ENCODE results near the gene TNFAIP2.

TNFAIP2 gene

DNA sequence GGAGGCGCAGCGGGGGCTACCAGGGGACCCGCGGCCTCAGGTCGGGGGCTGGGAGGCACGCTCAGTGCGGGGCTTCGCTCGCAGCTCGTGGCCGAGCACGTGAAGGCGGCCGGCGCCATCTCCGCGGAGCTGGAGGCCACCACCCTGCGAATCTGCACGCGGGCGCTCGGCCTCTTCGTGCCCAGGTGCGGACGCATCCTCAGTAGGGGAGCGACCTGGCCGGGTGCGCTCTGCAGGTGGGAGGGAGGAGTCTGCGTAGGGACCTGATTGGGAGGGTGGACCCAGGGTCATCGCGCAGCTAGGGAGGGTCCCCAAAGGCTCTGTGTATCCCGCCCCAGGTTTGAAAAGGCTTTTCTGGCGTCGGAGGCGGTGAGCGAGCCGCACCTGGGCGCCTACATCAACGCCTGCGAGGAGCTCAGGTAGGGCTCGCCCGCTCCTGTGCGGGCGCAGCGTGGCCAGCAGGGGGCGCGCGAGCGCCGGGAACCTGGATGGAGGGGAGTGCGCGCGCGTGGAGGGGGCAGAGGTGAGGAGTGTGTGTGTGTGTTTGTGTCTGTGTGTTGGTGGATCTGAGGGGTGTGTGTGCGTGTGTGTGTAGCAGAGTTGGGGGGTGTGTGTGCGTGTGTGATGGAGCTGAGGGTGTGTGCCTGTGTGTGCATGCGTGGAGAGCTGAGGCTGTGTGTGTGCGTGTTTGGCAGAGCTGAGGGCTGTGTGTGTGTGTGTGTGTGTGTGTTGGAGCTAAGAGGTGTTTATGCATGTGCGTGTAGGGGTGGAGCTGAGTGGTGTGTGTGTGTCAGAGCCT lies 18.4 kb upstream of the TNFAIP2 start:
- DNase-seq (ENCODE audit: low read depth), result no peak
- H3K4me3 ChIP-seq (ENCODE audit: low read length), result no peak overlapping the region

DNA sequence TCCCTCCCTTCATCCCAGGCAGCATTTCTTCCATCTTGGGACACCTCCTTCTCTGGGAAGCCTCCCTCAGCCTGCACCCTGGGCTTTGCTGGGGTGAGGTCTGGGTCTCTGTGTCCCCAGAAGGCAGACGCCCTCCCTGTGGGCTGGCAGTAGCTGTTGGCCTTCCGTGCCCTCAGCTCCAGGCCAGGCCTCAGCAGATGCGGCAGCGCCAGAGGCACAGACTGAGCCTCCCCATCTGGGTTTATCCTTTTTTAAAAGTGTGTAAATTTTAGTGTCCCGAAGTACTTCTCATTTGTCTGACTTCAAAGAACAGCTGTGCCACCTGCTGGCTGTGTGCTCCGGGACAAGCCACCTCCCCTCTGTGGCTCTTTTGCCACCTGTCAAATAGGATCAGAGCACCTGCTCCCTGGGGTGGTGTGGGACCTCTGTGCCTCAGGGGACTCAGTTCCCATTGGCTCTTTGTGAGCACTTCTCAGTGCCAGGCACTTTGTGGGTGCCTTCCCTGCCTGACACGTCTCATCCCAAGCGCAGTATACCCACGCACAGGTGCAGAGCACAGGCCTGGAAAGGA lies 17.6 kb upstream of the TNFAIP2 start:
- TF ChIP-seq, protein P1, sequence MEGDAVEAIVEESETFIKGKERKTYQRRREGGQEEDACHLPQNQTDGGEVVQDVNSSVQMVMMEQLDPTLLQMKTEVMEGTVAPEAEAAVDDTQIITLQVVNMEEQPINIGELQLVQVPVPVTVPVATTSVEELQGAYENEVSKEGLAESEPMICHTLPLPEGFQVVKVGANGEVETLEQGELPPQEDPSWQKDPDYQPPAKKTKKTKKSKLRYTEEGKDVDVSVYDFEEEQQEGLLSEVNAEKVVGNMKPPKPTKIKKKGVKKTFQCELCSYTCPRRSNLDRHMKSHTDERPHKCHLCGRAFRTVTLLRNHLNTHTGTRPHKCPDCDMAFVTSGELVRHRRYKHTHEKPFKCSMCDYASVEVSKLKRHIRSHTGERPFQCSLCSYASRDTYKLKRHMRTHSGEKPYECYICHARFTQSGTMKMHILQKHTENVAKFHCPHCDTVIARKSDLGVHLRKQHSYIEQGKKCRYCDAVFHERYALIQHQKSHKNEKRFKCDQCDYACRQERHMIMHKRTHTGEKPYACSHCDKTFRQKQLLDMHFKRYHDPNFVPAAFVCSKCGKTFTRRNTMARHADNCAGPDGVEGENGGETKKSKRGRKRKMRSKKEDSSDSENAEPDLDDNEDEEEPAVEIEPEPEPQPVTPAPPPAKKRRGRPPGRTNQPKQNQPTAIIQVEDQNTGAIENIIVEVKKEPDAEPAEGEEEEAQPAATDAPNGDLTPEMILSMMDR (conservative IDR thresholded peaks at IDR 0.05; ENCODE audit: low read depth, low read length), result peak; percentile 15
- DNase-seq (ENCODE audit: low read depth), result no peak
- H3K4me3 ChIP-seq (ENCODE audit: low read length), result no peak overlapping the region

More for the DNA sequence above, 18.4 kb upstream of the TNFAIP2 start:
- TF ChIP-seq, protein P1 (conservative IDR thresholded peaks at IDR 0.05; ENCODE audit: low read depth, low read length), result peak; percentile 92

DNA sequence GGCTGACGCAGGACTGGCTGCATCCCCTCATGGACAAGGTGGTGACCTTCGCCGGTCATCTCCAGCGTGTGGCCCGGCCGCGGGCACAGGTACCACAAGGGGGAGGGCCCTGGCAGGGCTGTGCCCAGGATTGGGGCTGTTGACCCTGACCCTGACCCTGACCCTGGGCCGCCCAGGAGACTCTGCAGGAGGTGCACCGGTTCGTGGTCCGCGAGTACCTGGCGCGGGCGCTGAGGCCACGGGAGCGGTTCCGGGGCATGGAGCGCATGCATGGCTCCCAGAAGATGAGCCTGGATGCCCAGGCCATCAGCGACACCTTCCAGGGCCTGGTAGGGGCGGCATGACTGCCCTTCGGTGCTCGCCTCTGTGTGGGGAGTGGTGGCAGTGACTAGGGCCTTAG lies 15.8 kb upstream of the TNFAIP2 start:
- TF ChIP-seq, protein P1 (conservative IDR thresholded peaks at IDR 0.05; ENCODE audit: low read depth, low read length), result no peak
- no peak overlapping the region for H3K4me3 ChIP-seq (ENCODE audit: low read length)
- no peak for DNase-seq (ENCODE audit: low read depth)

DNA sequence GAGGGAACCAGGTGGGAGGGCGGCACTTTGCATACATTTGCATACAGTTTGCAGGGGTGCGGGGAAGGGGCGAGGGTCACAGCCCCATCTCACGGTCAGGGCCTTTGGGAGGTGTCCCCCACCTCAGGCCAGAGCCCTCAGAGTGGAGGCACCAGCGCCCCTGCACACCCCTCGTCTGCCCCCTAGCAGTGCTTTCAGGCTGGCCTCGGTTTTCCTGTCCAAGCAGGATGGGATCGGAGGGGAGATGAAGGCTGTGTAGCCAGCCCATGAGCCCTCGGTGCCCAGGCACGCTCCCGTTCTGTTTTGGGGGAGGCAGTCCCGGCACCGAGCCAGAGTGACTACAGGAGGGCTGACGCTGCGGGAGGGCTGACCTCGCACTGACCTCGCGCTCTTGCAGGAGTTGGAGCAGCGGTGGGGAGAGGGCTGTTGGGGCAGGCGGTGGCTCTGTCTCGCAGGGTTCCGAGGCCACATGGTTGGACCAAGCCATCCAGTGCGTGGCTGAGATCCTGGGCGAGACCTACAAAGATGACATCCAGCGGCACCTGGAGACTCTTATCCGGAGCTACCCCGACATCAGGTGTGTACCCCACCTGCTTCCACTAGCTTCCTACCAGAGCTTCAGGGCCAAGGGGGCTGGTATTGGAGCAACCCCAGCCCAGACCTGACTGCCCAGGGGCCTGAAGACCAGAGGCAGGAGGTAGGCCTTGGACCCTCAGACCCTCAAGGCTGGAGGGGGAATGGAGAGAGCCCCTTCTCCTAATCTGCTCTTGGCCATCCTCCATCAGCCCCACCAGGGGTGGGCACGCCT lies 15.1 kb upstream of the TNFAIP2 start:
- TF ChIP-seq, protein P1 (conservative IDR thresholded peaks at IDR 0.05; ENCODE audit: low read depth, low read length), result no peak
- DNase-seq (ENCODE audit: low read depth), result no peak
- H3K4me3 ChIP-seq (ENCODE audit: low read length), result no peak overlapping the region

DNA sequence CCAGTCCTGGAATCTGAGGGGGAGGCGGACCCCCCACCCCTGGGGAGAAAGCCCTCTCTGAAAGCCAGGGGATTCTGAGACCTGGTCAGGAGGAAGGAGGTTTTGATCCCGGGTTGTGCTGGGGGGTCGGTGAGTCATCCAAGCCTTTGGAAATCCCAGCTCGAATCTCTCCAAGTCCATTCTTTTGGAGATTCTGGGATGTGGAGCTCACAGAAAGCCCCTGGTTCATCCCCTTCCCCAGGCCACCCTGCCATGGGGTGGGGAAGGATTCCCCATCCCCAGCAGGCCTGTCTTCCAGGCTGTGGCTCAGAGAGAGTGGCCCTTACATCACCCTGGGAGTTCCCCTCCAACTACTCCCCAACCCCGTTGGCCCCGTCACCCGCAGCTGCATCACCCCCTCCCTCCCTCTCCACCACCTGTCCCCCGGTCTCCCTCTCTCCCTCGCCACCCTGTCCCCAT lies 14.5 kb upstream of the TNFAIP2 start:
- TF ChIP-seq, protein P1 (conservative IDR thresholded peaks at IDR 0.05; ENCODE audit: low read depth, low read length), result no peak
- DNase-seq (ENCODE audit: low read depth), result no peak
- no peak overlapping the region for H3K4me3 ChIP-seq (ENCODE audit: low read length)

DNA sequence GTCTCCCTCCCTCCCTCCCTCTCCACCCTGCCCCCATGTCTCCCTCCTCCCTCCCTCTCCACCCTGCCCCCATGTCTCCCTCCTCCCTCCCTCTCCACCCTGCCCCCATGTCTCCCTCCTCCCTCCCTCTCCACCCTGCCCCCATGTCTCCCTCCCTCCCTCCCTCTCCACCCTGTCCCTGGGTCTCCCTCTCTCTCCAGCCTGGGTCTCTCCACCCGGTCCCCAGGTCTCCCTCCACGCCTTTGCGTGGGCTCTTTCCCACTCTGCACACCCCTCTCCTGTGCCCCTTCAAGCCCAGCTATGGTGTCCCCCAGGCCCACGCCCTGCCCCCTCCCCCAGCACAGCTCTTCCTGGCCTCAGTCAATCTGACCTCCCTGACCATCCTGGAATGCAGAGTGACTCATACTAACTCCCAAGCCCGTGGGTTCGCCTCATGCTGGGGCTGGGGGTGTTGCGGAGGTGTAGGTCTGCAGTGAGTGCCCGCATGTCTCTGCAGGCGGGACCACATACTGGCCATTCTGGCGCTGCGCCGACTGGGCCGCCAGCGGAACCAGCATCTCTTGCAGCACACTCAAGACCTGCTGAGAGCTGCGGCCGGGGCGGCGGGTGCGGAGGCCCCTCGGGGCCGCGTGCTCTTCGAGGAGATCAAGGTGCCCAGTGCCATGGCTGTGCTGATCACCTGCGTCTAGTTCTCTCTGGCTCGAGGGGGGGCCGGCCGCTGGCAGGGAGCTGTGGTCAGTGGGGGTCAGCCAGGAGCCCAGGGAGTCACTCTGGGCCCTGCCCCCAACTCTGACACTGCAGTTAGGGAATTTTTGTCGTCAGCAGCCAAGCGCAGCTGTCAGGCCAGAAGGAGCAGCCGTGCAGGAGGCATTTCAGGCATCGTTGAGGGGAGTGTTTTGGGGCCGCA lies 13.5 kb upstream of the TNFAIP2 start:
- no peak overlapping the region for H3K4me3 ChIP-seq (ENCODE audit: low read length)
- TF ChIP-seq, protein P1 (conservative IDR thresholded peaks at IDR 0.05; ENCODE audit: low read depth, low read length), result no peak
- DNase-seq (ENCODE audit: low read depth), result peak; percentile 28
